CD4-positive, alpha-beta T cell (primary cell): ENCODE measurements around the gene APLP2. TPM values are rescaled to one million over a fixed set of nuclear protein-coding genes. Genes with fewer than 3 reads are reported as not detected.
A peak's percentile ranks its signal among the peaks of the same experiment; 100 is the strongest.

ENCODE experiments used
- ATAC-seq: fragments of 200-7000 bp; cut with Tn5 transposase; one replicate; pipeline ENCODE4 v1.10.0; 2022; ENCODE audit warnings: mild to moderate bottlenecking; ENCODE audit not compliant: poor library complexity
- CTCF ChIA-PET: fragments of 350-600 bp; sonication (Branson Sonifier 250); formaldehyde crosslinking; loops from one replicate; lab custom pipeline; 2021; ENCODE audit warnings: antibody characterized with exemption, inconsistent platforms; lab: Charles Lee
- POLR2A ChIA-PET: fragments of 350-600 bp; sonication (Branson Sonifier 250); formaldehyde crosslinking; loops from one replicate; lab custom pipeline; 2021; ENCODE audit warnings: antibody characterized with exemption, inconsistent platforms; lab: Charles Lee
- DNase-seq, 14 experiments: peaks; one replicate each; pipeline ENCODE4 v3.0.0-alpha.2; 2013 to 2020; ENCODE audit warnings: mixed read lengths in 2 of 14
- H3K27ac ChIP-seq, 2 donors: one replicate each; pipeline versions ENCODE4 v1.5.1 to v1.7.0; 2013; ENCODE audit warnings: low read length in 2 of 2, low read depth in 1 of 2, mild to moderate bottlenecking in 1 of 2
- H3K27me3 ChIP-seq, 2 experiments: 1 replicate in 1 of 2; 2 replicates in 1 of 2; pipeline versions ENCODE4 v1.6.1 to v1.7.0; 2013; ENCODE audit warnings: low read length in 2 of 2, control low read depth in 1 of 2, mild to moderate bottlenecking in 1 of 2, moderate library complexity in 1 of 2; ENCODE audit not compliant: insufficient read depth in 2 of 2, control insufficient read depth in 1 of 2
- H3K36me3 ChIP-seq: one replicate; pipeline ENCODE4 v1.6.1; 2013; ENCODE audit warnings: low read length, control low read depth; ENCODE audit not compliant: insufficient read depth
- H3K4me1 ChIP-seq: one replicate; pipeline ENCODE4 v1.6.1; 2013; ENCODE audit warnings: low read length, control low read depth; ENCODE audit not compliant: insufficient read depth
- H3K4me3 ChIP-seq: one replicate; pipeline ENCODE4 v1.5.1; 2013; ENCODE audit warnings: mild to moderate bottlenecking, low read length, moderate library complexity
- H3K9me3 ChIP-seq, 2 experiments: 1 replicate in 1 of 2; 2 replicates in 1 of 2; pipeline versions ENCODE4 v1.6.1 to v1.7.0; 2013; ENCODE audit warnings: low read length in 2 of 2, mild to moderate bottlenecking in 2 of 2, control low read depth in 1 of 2, moderate library complexity in 1 of 2; ENCODE audit not compliant: control insufficient read depth in 1 of 2, insufficient read depth in 1 of 2
- H3K27ac Mint-ChIP-seq: one replicate; pipeline ENCODE4 v1.8.0; 2020; ENCODE audit warnings: mixed read lengths
- H3K27me3 Mint-ChIP-seq: one replicate; pipeline ENCODE4 v1.8.0; 2021; ENCODE audit warnings: mixed read lengths
- H3K36me3 Mint-ChIP-seq: one replicate; pipeline ENCODE4 v1.8.0; 2021; ENCODE audit warnings: low read depth, mixed read lengths
- H3K4me1 Mint-ChIP-seq: one replicate; pipeline ENCODE4 v1.8.0; 2021; ENCODE audit warnings: low read depth, mixed read lengths
- H3K4me3 Mint-ChIP-seq: one replicate; pipeline ENCODE4 v1.8.0; 2020; ENCODE audit warnings: mild to moderate bottlenecking, mixed read lengths
- H3K9me3 Mint-ChIP-seq: one replicate; pipeline ENCODE4 v1.8.0; 2020; ENCODE audit warnings: mixed read lengths
- intact Hi-C, 2 experiments: fragments of 100-400 bp; cut with DNase I in 1 of 2; cut with micrococcal nuclease in 1 of 2; formaldehyde crosslinking; loops; one replicate each; pipeline versions ENCODE4 v1.15.1 to v1.9.0; 2023 to 2025; cut with DNase I, micrococcal nuclease
- total RNA-seq, 174 experiments: library from RNA in 2 of 174; stranded (reverse) in 2 of 174; gene quantifications; one replicate each; pipeline ENCODE4 v1.2.3 and lab custom pipeline; 2021 to 2026
- TF ChIP-seq, protein P1 (sequence below): fragments of 200-600 bp; IDR thresholded peaks from one replicate; pipeline ENCODE4 v1.8.0; 2022; ENCODE audit warnings: antibody characterized with exemption, mild to moderate bottlenecking

APLP2 gene
- total RNA-seq, 2 experiments from 2014 or later: 28.8 to 29.5 TPM

DNA sequence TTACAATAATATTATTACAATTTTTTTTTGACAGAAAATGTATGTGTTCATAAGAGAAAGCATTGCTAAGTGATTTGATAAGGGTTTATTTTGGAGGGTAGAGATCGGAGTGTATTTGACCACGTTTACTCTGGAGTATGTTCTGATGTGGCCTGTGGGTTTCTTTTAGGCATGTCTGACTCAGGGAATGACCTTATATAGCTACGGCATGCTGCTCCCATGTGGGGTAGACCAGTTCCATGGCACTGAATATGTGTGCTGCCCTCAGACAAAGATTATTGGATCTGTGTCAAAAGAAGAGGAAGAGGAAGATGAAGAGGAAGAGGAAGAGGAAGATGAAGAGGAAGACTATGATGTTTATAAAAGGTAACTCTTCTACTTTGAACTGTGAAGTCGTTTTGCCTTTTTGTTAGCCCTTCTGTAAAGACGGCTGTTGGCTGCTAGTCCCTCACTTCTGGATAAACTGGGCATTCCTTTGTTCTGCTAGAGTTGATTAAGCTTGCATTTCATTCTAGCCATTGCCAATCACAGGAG lies 51.8 kb downstream of the APLP2 start:
- H3K4me1 Mint-ChIP-seq: peaks cover 44% of the 10 kb centered on the region
- intact Hi-C loops: no loop called here
- TF ChIP-seq, protein P1, sequence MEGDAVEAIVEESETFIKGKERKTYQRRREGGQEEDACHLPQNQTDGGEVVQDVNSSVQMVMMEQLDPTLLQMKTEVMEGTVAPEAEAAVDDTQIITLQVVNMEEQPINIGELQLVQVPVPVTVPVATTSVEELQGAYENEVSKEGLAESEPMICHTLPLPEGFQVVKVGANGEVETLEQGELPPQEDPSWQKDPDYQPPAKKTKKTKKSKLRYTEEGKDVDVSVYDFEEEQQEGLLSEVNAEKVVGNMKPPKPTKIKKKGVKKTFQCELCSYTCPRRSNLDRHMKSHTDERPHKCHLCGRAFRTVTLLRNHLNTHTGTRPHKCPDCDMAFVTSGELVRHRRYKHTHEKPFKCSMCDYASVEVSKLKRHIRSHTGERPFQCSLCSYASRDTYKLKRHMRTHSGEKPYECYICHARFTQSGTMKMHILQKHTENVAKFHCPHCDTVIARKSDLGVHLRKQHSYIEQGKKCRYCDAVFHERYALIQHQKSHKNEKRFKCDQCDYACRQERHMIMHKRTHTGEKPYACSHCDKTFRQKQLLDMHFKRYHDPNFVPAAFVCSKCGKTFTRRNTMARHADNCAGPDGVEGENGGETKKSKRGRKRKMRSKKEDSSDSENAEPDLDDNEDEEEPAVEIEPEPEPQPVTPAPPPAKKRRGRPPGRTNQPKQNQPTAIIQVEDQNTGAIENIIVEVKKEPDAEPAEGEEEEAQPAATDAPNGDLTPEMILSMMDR: no peak
- Histone ChIP-seq H3K9me3 (no peaks in the 10 kb centered on the region), H3K36me3 (peaks cover 18% of the 10 kb centered on the region), H3K4me1 (peaks cover 34% of the 10 kb centered on the region), H3K4me3 (no peak overlapping the region), H3K27me3 (no peaks in the 10 kb centered on the region), H3K27ac (no peak overlapping the region)
- H3K4me3 Mint-ChIP-seq: no peak overlapping the region
- ChIA-PET CTCF (interaction anchor here (0.9 to 1.2 kb wide), 2 partner anchors 10 to 129 kb away, joined by 3 to 4 read pairs; no protein-coding TSS in a partner anchor), POLR2A (interaction anchor here (1.3 kb wide), 1 partner anchor 118 kb away, joined by 5 read pairs; the partner anchor contains the start of gene PRDM10)
- H3K27ac Mint-ChIP-seq: no peak overlapping the region
- peaks cover 34% of the 10 kb centered on the region for H3K36me3 Mint-ChIP-seq
- H3K27me3 Mint-ChIP-seq: no peaks in the 10 kb centered on the region
- no peaks in the 10 kb centered on the region for H3K9me3 Mint-ChIP-seq
- ATAC-seq (peak; percentile 54), DNase-seq (peak in 4 of 14 experiments; percentile 6 to 45 (median 32))

DNA sequence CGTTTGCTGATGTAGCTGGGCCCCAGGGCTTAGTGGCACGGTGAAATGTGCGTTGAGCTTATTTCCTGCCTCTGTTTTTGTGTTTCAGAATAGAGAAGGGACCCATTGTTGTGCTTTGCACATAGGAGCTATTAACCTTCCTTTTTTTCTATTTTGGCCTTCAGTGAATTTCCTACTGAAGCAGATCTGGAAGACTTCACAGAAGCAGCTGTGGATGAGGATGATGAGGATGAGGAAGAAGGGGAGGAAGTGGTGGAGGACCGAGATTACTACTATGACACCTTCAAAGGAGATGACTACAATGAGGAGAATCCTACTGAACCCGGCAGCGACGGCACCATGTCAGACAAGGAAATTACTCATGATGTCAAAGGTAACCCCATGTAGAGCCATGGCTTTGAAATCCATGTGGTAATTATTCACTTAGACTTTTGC lies 52.5 kb downstream of the APLP2 start:
- peak in 5 of 14 experiments; percentile 3 to 50 (median 40) for DNase-seq
- ATAC-seq: peak; percentile 36
- H3K4me1 Mint-ChIP-seq: peaks cover 44% of the 10 kb centered on the region
- H3K27ac Mint-ChIP-seq: no peak overlapping the region
- H3K4me3 ChIP-seq: no peak overlapping the region
- H3K9me3 ChIP-seq: no peaks in the 10 kb centered on the region
- TF ChIP-seq, protein P1: no peak
- no peaks in the 10 kb centered on the region for H3K27me3 Mint-ChIP-seq
- H3K9me3 Mint-ChIP-seq: no peaks in the 10 kb centered on the region
- H3K36me3 ChIP-seq: peaks cover 18% of the 10 kb centered on the region
- H3K4me3 Mint-ChIP-seq: no peak overlapping the region
- H3K27me3 ChIP-seq: no peaks in the 10 kb centered on the region
- ChIA-PET CTCF (interaction anchor here (1.2 kb wide), 2 partner anchors 10 to 130 kb away, joined by 4 read pairs; no protein-coding TSS in a partner anchor), POLR2A (interaction anchor here (1.3 kb wide), 1 partner anchor 119 kb away, joined by 5 read pairs; the partner anchor contains the start of gene PRDM10)
- intact Hi-C loops: no loop called here
- H3K36me3 Mint-ChIP-seq: peaks cover 40% of the 10 kb centered on the region
- no peak overlapping the region for H3K27ac ChIP-seq
- peaks cover 34% of the 10 kb centered on the region for H3K4me1 ChIP-seq

DNA sequence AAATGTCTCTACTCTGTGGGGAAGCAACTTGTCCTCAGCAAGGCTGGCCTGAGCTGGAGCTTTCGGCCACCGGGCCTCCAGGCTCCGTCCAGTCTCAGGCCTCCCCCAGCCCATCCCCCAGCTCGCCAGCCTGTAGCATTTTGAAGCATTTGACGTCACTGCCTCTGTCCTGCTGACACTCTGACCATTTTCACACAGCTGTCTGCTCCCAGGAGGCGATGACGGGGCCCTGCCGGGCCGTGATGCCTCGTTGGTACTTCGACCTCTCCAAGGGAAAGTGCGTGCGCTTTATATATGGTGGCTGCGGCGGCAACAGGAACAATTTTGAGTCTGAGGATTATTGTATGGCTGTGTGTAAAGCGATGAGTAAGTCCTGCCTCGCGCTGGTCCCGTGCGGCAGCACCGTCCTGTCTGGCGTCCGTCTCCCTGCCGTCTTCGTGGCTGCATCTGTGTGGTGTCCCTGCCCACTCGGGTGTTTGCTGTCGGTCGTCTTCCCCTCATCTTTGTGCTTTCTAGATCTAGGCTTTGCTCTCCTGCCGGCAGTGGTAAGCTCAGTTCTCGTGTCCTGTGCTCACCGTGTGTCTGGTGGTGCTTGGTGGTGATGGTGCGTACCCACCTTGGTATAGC lies 53.8 kb downstream of the APLP2 start:
- no peaks in the 10 kb centered on the region for H3K27me3 ChIP-seq
- H3K9me3 ChIP-seq: no peaks in the 10 kb centered on the region
- DNase-seq (no peak), ATAC-seq (no peak)
- intact Hi-C loops: no loop called here
- Mint-ChIP-seq H3K4me1 (peaks cover 39% of the 10 kb centered on the region), H3K9me3 (no peaks in the 10 kb centered on the region), H3K36me3 (peaks cover 52% of the 10 kb centered on the region), H3K27me3 (no peaks in the 10 kb centered on the region), H3K27ac (no peak overlapping the region), H3K4me3 (no peak overlapping the region)
- POLR2A ChIA-PET: no interaction called here
- no peak overlapping the region for H3K4me3 ChIP-seq
- peaks cover 21% of the 10 kb centered on the region for H3K36me3 ChIP-seq
- H3K4me1 ChIP-seq: peaks cover 24% of the 10 kb centered on the region
- CTCF ChIA-PET: no interaction called here
- TF ChIP-seq, protein P1: no peak
- no peak overlapping the region for H3K27ac ChIP-seq
